ENCODE data around the gene AFF2.

- TF ChIP-seq POLR2A (IDR thresholded peaks at IDR 0.05) (no peak), CTCF (IDR thresholded peaks at IDR 0.05) (no peak)
Measured at GRCh38 chrX:148728901-148729300, 228.5 kb downstream of the AFF2 start.
